Endothelial cell of umbilical vein (primary cell): ENCODE measurements around the gene SRPX. TPM values are rescaled to one million over a fixed set of nuclear protein-coding genes. Genes with fewer than 3 reads are reported as not detected.
A peak's percentile ranks its signal among the peaks of the same experiment; 100 is the strongest.

Experiments used
- BruUV-seq: library from RNA; stranded (reverse); fragments of 400-500 nt; replicated peaks from 2 replicates; lab custom pipeline; 2021; lab: Mats Ljungman, UMichigan
- CTCF ChIA-PET: fragments of 300-600, 350-600 bp; sonication (Branson Sonifier 250); formaldehyde crosslinking; loops from one replicate; lab custom pipeline; 2021; ENCODE audit warnings: antibody characterized with exemption, inconsistent platforms; lab: Charles Lee
- POLR2A ChIA-PET: fragments of 300-600, 350-600 bp; sonication (Branson Sonifier 250); formaldehyde crosslinking; loops from one replicate; lab custom pipeline; 2021; ENCODE audit warnings: antibody characterized with exemption, inconsistent platforms; lab: Charles Lee
- DNase-seq: peaks from one replicate; pipeline ENCODE4 v3.0.0-alpha.2; 2011; ENCODE audit warnings: low read depth, low spot score
- FAIRE-seq: peaks from 2 replicates; lab custom pipeline; 2011; peaks lifted over from hg19 to GRCh38; lab: Jason Lieb, UNC
- H2AFZ ChIP-seq: 2 replicates; pipeline ENCODE4 v1.6.0; 2012; ENCODE audit warnings: low read depth, low read length, control low read depth, inconsistent platforms
- H3K27ac ChIP-seq: 2 replicates; pipeline ENCODE4 v1.5.1; 2011; ENCODE audit warnings: low read depth, mild to moderate bottlenecking, control low read depth, low read length, moderate library complexity; ENCODE audit not compliant: insufficient read depth
- H3K27me3 ChIP-seq, 2 experiments: 2 replicates each; pipeline versions ENCODE4 v1.6.0 to v1.6.1; 2011; ENCODE audit warnings: low read length in 2 of 2, mixed read lengths in 1 of 2; ENCODE audit not compliant: control insufficient read depth in 2 of 2, insufficient read depth in 2 of 2
- H3K36me3 ChIP-seq, 2 experiments: 2 replicates in 1 of 2; 3 replicates in 1 of 2; pipeline ENCODE4 v1.5.1; 2011; ENCODE audit warnings: low read length in 2 of 2, mild to moderate bottlenecking in 1 of 2, moderate library complexity in 1 of 2; ENCODE audit not compliant: control insufficient read depth in 2 of 2, insufficient read depth in 2 of 2; ENCODE audit errors: extremely low read depth in 1 of 2
- H3K4me1 ChIP-seq: 3 replicates; pipeline ENCODE4 v1.5.1; 2011; ENCODE audit warnings: mild to moderate bottlenecking, low read length; ENCODE audit not compliant: control insufficient read depth, insufficient read depth; ENCODE audit errors: extremely low read depth
- H3K4me2 ChIP-seq: 2 replicates; pipeline ENCODE4 v1.6.1; 2011; ENCODE audit warnings: low read length, control low read depth, mixed read lengths; ENCODE audit not compliant: insufficient read depth
- H3K4me3 ChIP-seq, 3 experiments: fragments of 200-600 bp in 1 of 3; sonication (generic), shearing (Covaris generic) in 1 of 3; replicated peaks in 1 of 3; 2 replicates each; pipeline ENCODE4 v1.5.1; 2011 to 2016; ENCODE audit warnings: control low read depth in 3 of 3, low read length in 3 of 3, mild to moderate bottlenecking in 2 of 3, inconsistent platforms in 1 of 3, low read depth in 1 of 3, moderate library complexity in 1 of 3; ENCODE audit not compliant: insufficient read depth in 1 of 3
- H3K79me2 ChIP-seq: 2 replicates; pipeline ENCODE4 v1.6.0; 2012; ENCODE audit warnings: low read length, inconsistent platforms; ENCODE audit not compliant: control insufficient read depth, insufficient read depth
- H3K9ac ChIP-seq: replicated peaks from 2 replicates; pipeline ENCODE3; 2011; ENCODE audit warnings: low read length, control low read depth; ENCODE audit not compliant: insufficient read depth; ENCODE audit errors: extremely low read depth
- H3K9me1 ChIP-seq: replicated peaks from 3 replicates; pipeline ENCODE4 v1.6.0; 2011; ENCODE audit warnings: mild to moderate bottlenecking, low read length; ENCODE audit not compliant: control insufficient read depth, insufficient read depth; ENCODE audit errors: extremely low read depth
- H3K9me3 ChIP-seq: replicated peaks from 2 replicates; pipeline ENCODE4 v1.5.1; 2012; ENCODE audit warnings: low read length, inconsistent platforms; ENCODE audit not compliant: control insufficient read depth, insufficient read depth
- H4K20me1 ChIP-seq: replicated peaks from 2 replicates; pipeline ENCODE3; 2011; ENCODE audit warnings: mild to moderate bottlenecking, low read length; ENCODE audit not compliant: control insufficient read depth, insufficient read depth; ENCODE audit errors: extremely low read depth
- EZH2 ChIP-seq: IDR thresholded peaks from 2 replicates; pipeline ENCODE4 v1.6.1; 2012; ENCODE audit warnings: borderline replicate concordance, low read depth, mild to moderate bottlenecking, moderate library complexity, low read length, inconsistent platforms; ENCODE audit not compliant: severe bottlenecking
- FOS ChIP-seq: IDR thresholded peaks from 2 replicates; pipeline ENCODE4 v1.6.1; 2011; ENCODE audit warnings: mild to moderate bottlenecking, low read length, moderate library complexity, borderline replicate concordance; ENCODE audit not compliant: insufficient read depth
- GATA2 ChIP-seq: IDR thresholded peaks from 2 replicates; pipeline ENCODE4 v1.7.0; 2011; ENCODE audit warnings: low read depth, mild to moderate bottlenecking, moderate library complexity, mixed read lengths, low read length; ENCODE audit not compliant: insufficient read length, insufficient read depth
- JUN ChIP-seq: IDR thresholded peaks from 2 replicates; pipeline ENCODE4 v1.6.1; 2011; ENCODE audit warnings: borderline replicate concordance, low read depth; ENCODE audit not compliant: insufficient read length, insufficient read depth
- MYC ChIP-seq: IDR thresholded peaks from one replicate; pipeline ENCODE4 v1.6.1; 2011; ENCODE audit warnings: mild to moderate bottlenecking, low read depth, low read length
- POLR2A ChIP-seq: IDR thresholded peaks from 2 replicates; pipeline ENCODE4 v1.6.1; 2012; ENCODE audit warnings: low read depth, mild to moderate bottlenecking, control low read depth, low read length
- POLR2AphosphoS5 ChIP-seq: IDR thresholded peaks from 2 replicates; pipeline ENCODE4 v1.6.1; 2012; ENCODE audit warnings: low read depth, mild to moderate bottlenecking, control low read depth, low read length, moderate library complexity; ENCODE audit not compliant: insufficient read depth
- dilution Hi-C: fragments of 300-500 bp; cut with MboI; formaldehyde crosslinking; loops from one replicate; pipeline ENCODE4 v1.15.0; 2019; ENCODE audit warnings: low sequenced_read_pairs; ENCODE audit not compliant: extremely low pct_ligation_motif_present
- intact Hi-C: fragments of 100-400 bp; cut with micrococcal nuclease; formaldehyde crosslinking; loops from one replicate; pipeline ENCODE4 v1.10.0; 2022
- polyA plus RNA-seq, 4 experiments: library from polyadenylated mRNA; depleted of rRNA in 3 of 4; stranded (reverse) in 3 of 4; unstranded in 1 of 4; fragments of >200 nt; gene quantifications; 2 replicates each; pipeline versions ENCODE4 v1.2.1 to v1.2.3, GENCODE V29; 2011 to 2012; ENCODE audit warnings: missing spikeins in 1 of 4
- total RNA-seq: library from RNA; stranded (reverse); gene quantifications from 2 replicates; pipeline ENCODE4 v1.2.3, GENCODE V29; 2021
- TF ChIP-seq, protein P1 (sequence below): IDR thresholded peaks from 2 replicates; pipeline ENCODE4 v1.6.1; 2011; ENCODE audit not compliant: insufficient read depth, insufficient read length
- TF ChIP-seq, protein P2 (sequence below), 2 donors: IDR thresholded peaks; 1 replicate in 1 of 2; 2 replicates in 1 of 2; pipeline ENCODE4 v1.5.1; 2011; ENCODE audit warnings: low read length in 2 of 2, mild to moderate bottlenecking in 2 of 2, moderate library complexity in 2 of 2, control low read depth in 1 of 2, inconsistent platforms in 1 of 2, low read depth in 1 of 2; ENCODE audit not compliant: insufficient read depth in 1 of 2; ENCODE audit errors: extremely low read depth in 1 of 2

The SRPX gene
- total and polyA plus RNA-seq, 2 donors (not counting 3 experiments of a cell fraction or from before 2014, with no cell fraction given): 104 to 140 TPM

GRCh38 chrX:38214044-38214443 is 6.6 kb downstream of the SRPX start:
- TF ChIP-seq JUN (no peak), EZH2 (no peak), GATA2 (no peak), MYC (no peak), FOS (no peak), POLR2AphosphoS5 (no peak), POLR2A (no peak)
- TF ChIP-seq, protein P1, sequence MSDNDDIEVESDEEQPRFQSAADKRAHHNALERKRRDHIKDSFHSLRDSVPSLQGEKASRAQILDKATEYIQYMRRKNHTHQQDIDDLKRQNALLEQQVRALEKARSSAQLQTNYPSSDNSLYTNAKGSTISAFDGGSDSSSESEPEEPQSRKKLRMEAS: no peak
- TF ChIP-seq, protein P2, sequence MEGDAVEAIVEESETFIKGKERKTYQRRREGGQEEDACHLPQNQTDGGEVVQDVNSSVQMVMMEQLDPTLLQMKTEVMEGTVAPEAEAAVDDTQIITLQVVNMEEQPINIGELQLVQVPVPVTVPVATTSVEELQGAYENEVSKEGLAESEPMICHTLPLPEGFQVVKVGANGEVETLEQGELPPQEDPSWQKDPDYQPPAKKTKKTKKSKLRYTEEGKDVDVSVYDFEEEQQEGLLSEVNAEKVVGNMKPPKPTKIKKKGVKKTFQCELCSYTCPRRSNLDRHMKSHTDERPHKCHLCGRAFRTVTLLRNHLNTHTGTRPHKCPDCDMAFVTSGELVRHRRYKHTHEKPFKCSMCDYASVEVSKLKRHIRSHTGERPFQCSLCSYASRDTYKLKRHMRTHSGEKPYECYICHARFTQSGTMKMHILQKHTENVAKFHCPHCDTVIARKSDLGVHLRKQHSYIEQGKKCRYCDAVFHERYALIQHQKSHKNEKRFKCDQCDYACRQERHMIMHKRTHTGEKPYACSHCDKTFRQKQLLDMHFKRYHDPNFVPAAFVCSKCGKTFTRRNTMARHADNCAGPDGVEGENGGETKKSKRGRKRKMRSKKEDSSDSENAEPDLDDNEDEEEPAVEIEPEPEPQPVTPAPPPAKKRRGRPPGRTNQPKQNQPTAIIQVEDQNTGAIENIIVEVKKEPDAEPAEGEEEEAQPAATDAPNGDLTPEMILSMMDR (IDR thresholded peaks at IDR 0.05; ENCODE audit: extremely low read depth in 1 of 2, insufficient read depth in 1 of 2, low read depth in 1 of 2, low read length in 2 of 2): no peak
- no peaks in the 10 kb centered on the region for H3K36me3 ChIP-seq
- no peak overlapping the region for H3K4me3 ChIP-seq
- CTCF ChIA-PET: no interaction called here
- FAIRE-seq (no peak), DNase-seq (no peak)
- BruUV-seq: no TSS peak
- no peak overlapping the region for H2AFZ ChIP-seq
- intact Hi-C loops: no loop called here
- peak overlapping the region; percentile 90 for H3K27ac ChIP-seq
- no peaks in the 10 kb centered on the region for H4K20me1 ChIP-seq
- H3K4me2 ChIP-seq: peak overlapping the region; percentile 42
- POLR2A ChIA-PET: no interaction called here
- no peaks in the 10 kb centered on the region for H3K27me3 ChIP-seq
- peaks cover 55% of the 10 kb centered on the region for H3K4me1 ChIP-seq
- no peak overlapping the region for H3K9ac ChIP-seq
- no peaks in the 10 kb centered on the region for H3K9me3 ChIP-seq
- dilution Hi-C loops: no loop called here
- H3K9me1 ChIP-seq: no peaks in the 10 kb centered on the region
- H3K79me2 ChIP-seq: peaks cover 82% of the 10 kb centered on the region
